Measurements from ENCODE around the gene HTR3D.
A peak's percentile ranks its signal among the peaks of the same experiment; 100 is the strongest.
"Not testable (repeated sequence)": the region's sequence is repeated elsewhere in the genome, so short reads cannot be mapped to it uniquely, and the experiment has no call there.

HTR3D gene

GRCh38 chr3:184016811-184017671, 14.5 kb upstream of the HTR3D start:
- DNase-seq, result peak; percentile 54

- DNase-seq, result peak; percentile 87
Observed at GRCh38 chr3:184017672-184018423, 13.7 kb upstream of the HTR3D start, which contains the start of gene ABCC5. ABCC5 (minus strand) TSS chr3:184017884; CDS start chr3:184014392, 3,492 bp downstream.

DNA sequence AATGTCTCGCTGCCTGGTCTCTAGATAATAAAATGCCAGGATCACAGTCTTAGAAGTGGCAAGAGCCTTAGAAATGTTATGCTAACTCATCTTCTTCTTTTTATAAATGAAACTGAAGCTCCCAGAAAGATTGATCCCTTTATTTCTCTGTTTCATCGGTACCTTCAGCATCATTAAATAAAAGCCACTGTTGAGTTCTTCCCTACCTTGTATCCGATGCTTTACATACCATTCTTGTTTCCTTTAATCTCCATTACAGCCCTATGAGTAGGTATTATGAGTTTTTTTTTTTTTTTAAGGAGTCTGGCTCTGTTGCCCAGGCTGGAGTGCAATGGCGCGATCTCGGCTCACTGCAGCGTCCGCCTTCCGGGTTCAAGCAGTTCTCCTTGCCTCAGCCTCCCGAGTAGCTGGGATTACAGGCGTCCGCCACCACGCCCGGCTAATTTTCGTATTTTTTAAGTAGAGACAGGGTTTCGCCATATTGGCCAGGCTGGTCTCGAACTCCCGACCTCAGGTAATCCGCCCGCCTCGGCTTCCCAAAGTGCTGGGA, 13.0 kb upstream of the HTR3D start:
- DNase-seq, result no peak

DNA sequence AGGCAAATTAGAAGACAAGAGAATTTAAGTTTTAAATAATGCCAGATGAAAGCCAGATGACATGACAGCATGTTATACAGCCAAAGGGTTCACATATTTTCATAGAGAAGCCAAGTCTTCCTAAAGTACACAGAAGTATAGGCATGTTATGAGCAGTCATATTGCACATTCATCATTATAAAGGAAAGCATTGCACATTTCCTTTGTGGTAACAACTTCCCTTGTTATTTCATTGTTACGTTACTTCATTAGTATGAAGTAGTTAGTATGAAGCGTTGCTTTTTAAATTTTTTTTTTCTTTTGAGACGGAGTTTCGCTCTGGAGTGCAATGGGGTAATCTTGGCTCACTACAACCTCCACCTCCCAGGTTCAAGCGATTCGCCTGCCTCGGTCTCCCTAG, 9.2 kb upstream of the HTR3D start:
- DNase-seq, result no peak

DNA sequence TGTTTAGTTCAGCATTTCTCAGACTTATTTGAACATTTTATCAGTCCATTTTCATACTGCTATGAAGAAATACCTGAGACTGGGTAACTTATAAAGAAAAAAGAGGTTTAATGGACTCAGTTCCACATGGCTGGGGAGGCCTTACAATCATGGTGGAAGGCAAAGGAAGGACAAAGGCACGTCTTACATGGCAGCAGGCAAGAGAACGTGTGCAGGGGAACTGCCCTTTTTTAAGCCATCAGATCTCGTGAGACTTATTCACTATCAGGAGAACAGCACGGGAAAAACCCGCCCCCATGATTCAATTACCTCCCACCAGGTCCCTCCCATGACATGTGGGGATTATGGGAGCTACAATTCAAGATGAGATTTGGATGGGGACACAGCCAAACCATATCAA, 6.3 kb upstream of the HTR3D start:
- not testable (repeated sequence) for DNase-seq

DNA sequence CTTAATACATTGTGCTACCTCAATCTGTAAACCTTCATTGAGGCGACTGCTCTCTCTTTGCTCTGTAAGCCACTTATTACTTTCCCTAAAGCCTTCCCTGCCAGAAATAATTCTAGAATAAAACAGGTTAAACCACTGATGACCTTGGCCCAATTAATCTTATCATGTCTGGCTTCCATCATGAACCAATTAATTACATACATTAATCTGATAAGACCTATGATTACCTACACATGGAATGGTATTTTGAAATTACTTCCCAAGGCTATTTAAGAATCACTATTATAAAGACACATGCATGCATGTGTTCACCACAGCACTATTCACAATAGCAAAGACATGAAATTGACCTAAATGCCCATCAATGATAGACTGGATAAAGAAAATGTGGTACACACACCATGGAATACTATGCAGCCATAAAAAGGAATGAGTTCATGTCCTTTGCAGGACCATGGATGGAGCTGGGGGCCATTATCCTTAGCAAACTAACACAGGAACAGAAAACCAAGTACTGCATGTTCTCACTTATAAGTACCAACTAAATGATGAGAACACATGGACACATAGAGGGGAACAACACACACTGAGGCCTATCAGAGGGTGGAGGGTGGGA, 3.2 kb upstream of the HTR3D start:
- not testable (repeated sequence) for DNase-seq

GRCh38 chr3:184029443-184029842, 2.1 kb upstream of the HTR3D start:
- DNase-seq, result no peak

GRCh38 chr3:184030536-184030935, 1.0 kb upstream of the HTR3D start:
- no peak for DNase-seq

DNA sequence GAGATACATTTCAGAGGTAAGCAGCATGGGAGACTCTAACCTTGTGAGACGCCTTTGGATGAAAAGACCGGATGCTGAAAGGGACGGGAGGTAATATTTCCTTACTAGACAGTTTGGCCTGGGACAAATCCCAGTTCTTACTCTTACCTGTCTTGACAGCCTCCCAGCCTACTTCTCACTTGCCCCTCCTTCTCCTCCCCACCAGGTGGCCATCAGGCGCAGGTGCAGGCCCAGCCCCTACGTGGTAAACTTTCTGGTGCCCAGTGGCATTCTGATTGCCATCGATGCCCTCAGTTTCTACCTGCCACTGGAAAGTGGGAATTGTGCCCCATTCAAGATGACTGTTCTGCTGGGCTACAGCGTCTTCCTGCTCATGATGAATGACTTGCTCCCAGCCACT, 6.3 kb downstream of the HTR3D start:
- no peak for DNase-seq

GRCh38 chr3:184038307-184038706, 6.8 kb downstream of the HTR3D start:
- DNase-seq, result not testable (repeated sequence)

DNA sequence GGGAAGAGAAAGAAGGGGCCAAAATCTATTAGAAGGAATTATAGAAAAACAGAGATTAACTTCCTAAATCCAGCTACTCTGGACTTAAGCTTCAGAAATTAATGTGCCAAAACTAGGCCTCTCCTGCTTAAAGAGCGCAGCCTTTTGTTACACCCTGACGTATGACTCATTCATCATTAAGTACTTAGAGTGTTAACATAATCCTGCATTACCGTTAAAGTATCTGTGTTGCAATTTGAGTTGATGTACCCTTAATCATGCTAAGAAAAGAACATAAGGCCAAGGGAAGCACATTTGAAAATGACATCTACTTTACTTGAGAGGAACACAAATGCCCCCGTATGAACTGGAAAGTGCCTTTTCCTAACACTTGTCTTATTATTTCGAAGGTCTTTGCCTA, 7.9 kb downstream of the HTR3D start:
- DNase-seq, result no peak

- no peak for DNase-seq
Observed at GRCh38 chr3:184040010-184040409, 8.5 kb downstream of the HTR3D start.

DNA sequence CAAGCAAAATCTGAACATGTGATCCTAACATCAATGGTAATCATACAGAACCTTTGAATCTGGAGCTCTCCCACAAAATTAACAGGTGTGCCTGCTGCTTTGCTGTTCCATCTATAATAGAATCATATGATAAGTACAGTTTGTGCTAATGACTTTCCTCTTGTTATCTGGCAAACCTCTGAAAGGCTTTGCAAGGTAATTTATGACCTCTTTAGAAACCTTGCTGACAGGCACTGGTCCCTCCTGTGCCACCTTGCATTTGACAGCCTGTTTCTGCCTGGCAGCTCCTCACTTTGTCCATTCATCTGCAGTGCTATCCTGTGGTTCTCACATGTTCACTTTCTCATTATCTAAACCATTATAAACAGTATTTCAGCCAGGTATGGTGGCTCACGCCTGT, 11.1 kb downstream of the HTR3D start:
- DNase-seq, result no peak

- DNase-seq, result no peak
Observed at GRCh38 chr3:184045995-184046394, 14.5 kb downstream of the HTR3D start.

GRCh38 chr3:184050217-184050847, 18.8 kb downstream of the HTR3D start:
- DNase-seq, result no peak

DNA sequence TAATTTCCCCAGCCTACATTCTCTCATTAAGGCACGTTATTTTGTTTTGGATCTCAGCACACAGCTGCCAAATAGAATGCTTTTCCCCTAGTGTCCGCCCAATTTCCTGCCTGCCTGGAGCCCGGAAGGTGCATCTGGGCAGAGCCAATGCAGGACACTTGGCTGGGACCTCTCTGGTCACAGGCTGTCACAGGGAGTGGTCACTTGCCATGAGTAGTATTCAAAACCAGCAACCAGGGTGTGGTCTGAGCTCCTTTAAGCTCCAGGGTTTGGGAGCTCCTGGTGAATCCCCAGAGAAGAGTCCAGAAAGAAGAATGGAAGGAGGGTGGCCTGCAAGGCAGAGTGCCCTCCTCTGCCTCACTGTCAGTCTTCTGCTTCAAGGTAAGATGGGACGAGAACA, 21.2 kb downstream of the HTR3D start, which contains the start of gene HTR3C:
HTR3C (plus strand) TSS at position 281 of the 400 bp plus-strand sequence; CDS start at position 315, 34 bp downstream.
- no peak for DNase-seq

- DNase-seq, result no peak
Observed at GRCh38 chr3:184058029-184058428, 26.5 kb downstream of the HTR3D start.

DNA sequence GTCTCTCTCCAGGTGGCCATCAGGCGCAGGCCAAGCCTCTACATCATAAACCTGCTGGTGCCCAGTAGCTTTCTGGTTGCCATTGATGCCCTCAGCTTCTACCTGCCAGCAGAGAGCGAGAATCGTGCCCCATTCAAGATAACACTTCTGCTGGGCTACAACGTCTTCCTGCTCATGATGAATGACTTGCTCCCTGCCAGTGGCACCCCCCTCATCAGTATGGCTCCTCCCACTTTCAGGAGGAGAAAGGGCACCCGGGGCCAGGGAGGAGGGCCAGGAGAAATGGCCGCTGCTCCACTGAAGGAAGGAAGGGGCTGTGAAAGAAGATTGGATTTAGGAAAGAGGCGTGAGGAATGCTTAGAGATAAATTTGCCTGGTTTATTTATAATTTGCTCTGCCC, 27.9 kb downstream of the HTR3D start:
- DNase-seq, result no peak

DNA sequence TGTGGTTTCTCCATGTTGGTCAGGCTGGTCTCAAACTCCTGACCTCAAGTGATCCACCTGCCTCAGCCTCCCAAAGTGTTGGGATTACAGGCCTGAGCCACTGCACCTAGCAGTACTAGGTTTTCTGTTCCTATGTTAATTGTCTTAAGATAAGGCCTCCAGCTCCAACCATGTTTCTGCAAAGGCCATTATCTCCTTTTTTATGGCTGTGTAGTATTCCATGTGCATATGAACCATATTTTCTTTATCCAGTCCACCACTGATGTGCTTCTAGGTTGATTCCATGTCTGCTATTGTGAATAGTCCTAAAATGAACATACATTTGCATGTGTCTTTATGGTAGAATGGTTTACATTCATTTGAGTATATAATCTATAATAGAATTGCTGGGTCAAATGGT, 31.1 kb downstream of the HTR3D start:
- no peak for DNase-seq

DNA sequence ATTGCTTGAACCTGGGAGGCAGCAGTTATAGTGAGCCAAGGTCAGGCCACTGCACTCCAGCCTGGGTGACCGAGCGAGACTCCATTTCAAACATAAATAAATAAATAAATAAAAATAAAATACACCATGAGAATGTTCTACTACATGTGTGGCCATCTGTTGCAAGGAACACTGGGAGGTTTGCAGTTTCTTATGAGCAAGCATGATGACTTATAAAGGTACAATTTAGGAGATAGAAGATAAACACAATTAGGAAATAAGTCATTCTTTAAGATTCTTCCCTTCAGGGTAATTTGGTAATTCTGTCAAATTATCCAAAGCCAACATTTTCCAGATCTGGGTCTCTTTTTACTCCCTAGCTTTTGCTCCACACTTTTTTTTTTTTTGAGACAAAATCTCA, 34.7 kb downstream of the HTR3D start:
- no peak for DNase-seq

DNA sequence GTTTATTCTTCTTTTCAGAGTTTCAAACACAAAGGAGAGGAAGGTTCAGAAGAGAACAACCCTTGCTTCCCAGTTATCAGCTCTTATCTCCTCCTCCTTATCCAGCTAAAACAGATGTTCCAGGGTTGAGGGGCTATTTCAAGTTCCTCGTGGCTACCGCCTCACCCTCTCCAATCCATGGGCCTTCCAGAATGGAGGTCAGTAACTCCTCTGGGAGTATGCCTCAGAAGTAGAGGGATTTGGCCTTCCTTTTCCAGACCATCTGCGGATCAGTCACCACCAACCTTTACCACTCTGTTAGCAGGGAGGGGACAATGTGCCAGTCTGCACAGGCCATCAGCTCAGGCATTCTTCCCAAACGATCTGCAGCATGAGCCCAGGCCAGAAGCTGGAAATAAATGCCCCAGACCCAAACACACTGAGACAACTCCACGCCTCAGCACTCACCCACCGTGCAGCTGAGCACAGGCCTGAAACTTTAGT, 36.1 kb downstream of the HTR3D start:
- no peak for DNase-seq

DNA sequence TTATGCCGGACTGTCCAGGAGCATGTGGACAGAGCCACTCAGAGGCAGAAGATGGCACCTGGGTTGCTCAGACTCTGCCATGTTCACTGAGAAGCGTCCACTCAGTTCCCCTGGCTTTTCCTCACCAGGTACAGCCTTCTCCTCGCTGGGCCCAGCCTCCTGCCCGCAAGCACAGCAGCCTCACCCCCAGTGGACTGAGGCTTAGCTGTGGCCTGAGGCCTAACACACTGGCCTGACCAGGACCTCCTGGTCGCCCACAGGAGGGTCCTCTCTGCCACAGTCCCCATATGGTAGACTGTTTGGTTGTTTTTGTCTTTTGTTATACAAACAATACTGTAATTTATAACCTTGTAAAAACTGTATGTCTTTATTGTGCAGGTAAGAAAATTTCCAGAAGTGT, 36.8 kb downstream of the HTR3D start:
- no peak for DNase-seq

- not testable (repeated sequence) for DNase-seq
Observed at GRCh38 chr3:184071142-184071541, 39.6 kb downstream of the HTR3D start.

Measured in CD4-positive, alpha-beta T cell treated with Interleukin-15 for 1 hour (primary cell).